Natural killer cell (primary cell): ENCODE measurements around the gene OOSP3. TPM values are rescaled to one million over a fixed set of nuclear protein-coding genes. Genes with fewer than 3 reads are reported as not detected.

Experiments
- ATAC-seq, 3 donors: fragments of 150-1000 bp in 2 of 3; fragments of 200-7000 bp in 1 of 3; cut with Tn5 transposase; 1 replicate in 1 of 3; 2 replicates in 2 of 3; pipeline ENCODE4 v1.10.0; 2021; ENCODE audit warnings: mild to moderate bottlenecking in 2 of 3, moderate library complexity in 2 of 3
- DNase-seq, 2 donors: peaks; one replicate each; pipeline versions ENCODE4 v3.0.0 to v3.0.0-alpha.2; 2013 to 2021; ENCODE audit warnings: mixed read lengths in 1 of 2
- H3K27ac ChIP-seq: one replicate; pipeline ENCODE4 v1.5.1; 2013; ENCODE audit warnings: mild to moderate bottlenecking, low read length
- H3K27me3 ChIP-seq: one replicate; pipeline ENCODE4 v1.6.1; 2013; ENCODE audit warnings: low read length; ENCODE audit not compliant: control insufficient read depth, insufficient read depth
- H3K36me3 ChIP-seq: one replicate; pipeline ENCODE4 v1.6.1; 2013; ENCODE audit warnings: low read length; ENCODE audit not compliant: control insufficient read depth, insufficient read depth
- H3K4me1 ChIP-seq: one replicate; pipeline ENCODE4 v1.6.1; 2013; ENCODE audit warnings: low read length; ENCODE audit not compliant: control insufficient read depth, insufficient read depth
- H3K4me3 ChIP-seq: one replicate; pipeline ENCODE4 v1.5.1; 2013; ENCODE audit warnings: low read length
- H3K9me3 ChIP-seq: one replicate; pipeline ENCODE4 v1.6.1; 2013; ENCODE audit warnings: low read length; ENCODE audit not compliant: control insufficient read depth, insufficient read depth
- H3K27ac Mint-ChIP-seq, 2 donors: one replicate each; pipeline ENCODE4 v1.8.0; 2022; ENCODE audit warnings: mild to moderate bottlenecking in 2 of 2, mixed read lengths in 2 of 2, moderate library complexity in 1 of 2
- H3K27me3 Mint-ChIP-seq, 2 donors: one replicate each; pipeline ENCODE4 v1.8.0; 2022; ENCODE audit warnings: low read depth in 2 of 2, mixed read lengths in 2 of 2
- H3K36me3 Mint-ChIP-seq: one replicate; pipeline ENCODE4 v1.8.0; 2022; ENCODE audit warnings: mixed read lengths
- H3K4me1 Mint-ChIP-seq, 2 donors: one replicate each; pipeline ENCODE4 v1.8.0; 2022; ENCODE audit warnings: mixed read lengths in 2 of 2
- H3K4me3 Mint-ChIP-seq: one replicate; pipeline ENCODE4 v1.8.0; 2022; ENCODE audit warnings: mild to moderate bottlenecking, moderate library complexity, mixed read lengths
- H3K9me3 Mint-ChIP-seq, 2 donors: one replicate each; pipeline ENCODE4 v1.8.0; 2022; ENCODE audit warnings: mixed read lengths in 2 of 2
- WGBS: methylation state at CpG from one replicate; pipeline ENCODE4 v1.1.7; 2013; ENCODE audit warnings: missing lambda C conversion rate; ENCODE audit not compliant: insufficient coverage; 5-methylcytosine and 5-hydroxymethylcytosine counted together
- intact Hi-C: fragments of 100-400 bp; cut with micrococcal nuclease; formaldehyde crosslinking; loops from one replicate; pipeline ENCODE4 v1.14.2; 2022
- total RNA-seq, 4 donors: library from RNA; stranded (reverse); fragments of 120-200 nt in 1 of 4; gene quantifications; one replicate each; pipeline versions ENCODE4 v1.2.3 to v1.2.4, GENCODE V29; 2013 to 2022
- TF ChIP-seq, protein P1 (sequence below): fragments of 200-600 bp; IDR thresholded peaks from one replicate; pipeline ENCODE4 v1.8.0; 2022; ENCODE audit warnings: antibody characterized with exemption

OOSP3 gene
- total RNA-seq, 3 donors from 2014 or later (not counting 1 experiment from before 2014, with no cell fraction given): not detected

GRCh38 chr11:59867946-59868345, 10.6 kb upstream of the OOSP3 start:
- WGBS: 88% methylated on average over 2 of the region's 2 CpGs
- no peaks in the 10 kb centered on the region for H3K4me1 Mint-ChIP-seq
- peaks cover 2 to 11% of the 10 kb centered on the region in 2 donors for H3K9me3 Mint-ChIP-seq
- Histone ChIP-seq H3K4me3 (no peak overlapping the region), H3K9me3 (no peaks in the 10 kb centered on the region), H3K36me3 (no peaks in the 10 kb centered on the region), H3K27ac (no peak overlapping the region), H3K4me1 (no peaks in the 10 kb centered on the region), H3K27me3 (no peaks in the 10 kb centered on the region)
- H3K36me3 Mint-ChIP-seq: no peaks in the 10 kb centered on the region
- H3K27ac Mint-ChIP-seq: no peak overlapping the region
- TF ChIP-seq, protein P1, sequence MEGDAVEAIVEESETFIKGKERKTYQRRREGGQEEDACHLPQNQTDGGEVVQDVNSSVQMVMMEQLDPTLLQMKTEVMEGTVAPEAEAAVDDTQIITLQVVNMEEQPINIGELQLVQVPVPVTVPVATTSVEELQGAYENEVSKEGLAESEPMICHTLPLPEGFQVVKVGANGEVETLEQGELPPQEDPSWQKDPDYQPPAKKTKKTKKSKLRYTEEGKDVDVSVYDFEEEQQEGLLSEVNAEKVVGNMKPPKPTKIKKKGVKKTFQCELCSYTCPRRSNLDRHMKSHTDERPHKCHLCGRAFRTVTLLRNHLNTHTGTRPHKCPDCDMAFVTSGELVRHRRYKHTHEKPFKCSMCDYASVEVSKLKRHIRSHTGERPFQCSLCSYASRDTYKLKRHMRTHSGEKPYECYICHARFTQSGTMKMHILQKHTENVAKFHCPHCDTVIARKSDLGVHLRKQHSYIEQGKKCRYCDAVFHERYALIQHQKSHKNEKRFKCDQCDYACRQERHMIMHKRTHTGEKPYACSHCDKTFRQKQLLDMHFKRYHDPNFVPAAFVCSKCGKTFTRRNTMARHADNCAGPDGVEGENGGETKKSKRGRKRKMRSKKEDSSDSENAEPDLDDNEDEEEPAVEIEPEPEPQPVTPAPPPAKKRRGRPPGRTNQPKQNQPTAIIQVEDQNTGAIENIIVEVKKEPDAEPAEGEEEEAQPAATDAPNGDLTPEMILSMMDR: no peak
- DNase-seq (no peak), ATAC-seq (no peak)
- no peak overlapping the region for H3K4me3 Mint-ChIP-seq
- intact Hi-C loops: no loop called here
- peaks cover 9 to 31% of the 10 kb centered on the region in 2 donors for H3K27me3 Mint-ChIP-seq

DNA sequence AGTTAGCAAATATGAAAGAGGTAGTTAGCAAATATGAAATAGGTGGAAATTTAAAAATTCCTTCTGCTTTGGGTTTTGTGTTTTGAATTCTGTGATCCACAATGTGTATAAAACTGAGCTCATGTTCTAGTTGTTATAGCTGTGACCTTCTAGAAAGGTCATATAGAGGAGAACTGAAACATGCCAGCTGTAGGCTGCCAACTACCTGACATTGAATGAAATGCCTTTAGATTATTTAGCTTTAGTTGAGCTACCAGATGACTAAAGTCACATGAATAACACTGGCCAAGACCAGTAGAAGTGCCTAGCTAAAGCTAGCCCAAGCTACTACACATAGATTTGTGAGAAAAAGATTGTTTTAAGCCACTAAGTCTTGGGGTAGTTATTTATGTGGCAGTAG, 6.5 kb upstream of the OOSP3 start:
- Histone ChIP-seq H3K27ac (no peak overlapping the region), H3K4me1 (no peaks in the 10 kb centered on the region), H3K27me3 (no peaks in the 10 kb centered on the region), H3K36me3 (no peaks in the 10 kb centered on the region), H3K4me3 (no peak overlapping the region), H3K9me3 (no peaks in the 10 kb centered on the region)
- Mint-ChIP-seq H3K9me3 (peaks cover 2 to 11% of the 10 kb centered on the region in 2 donors), H3K4me3 (no peak overlapping the region), H3K27me3 (peaks cover 12 to 32% of the 10 kb centered on the region in 2 donors), H3K27ac (no peak overlapping the region), H3K4me1 (no peaks in the 10 kb centered on the region), H3K36me3 (no peaks in the 10 kb centered on the region)
- ATAC-seq: no peak
- TF ChIP-seq, protein P1: no peak
- no peak for DNase-seq
- intact Hi-C loops: no loop called here

DNA sequence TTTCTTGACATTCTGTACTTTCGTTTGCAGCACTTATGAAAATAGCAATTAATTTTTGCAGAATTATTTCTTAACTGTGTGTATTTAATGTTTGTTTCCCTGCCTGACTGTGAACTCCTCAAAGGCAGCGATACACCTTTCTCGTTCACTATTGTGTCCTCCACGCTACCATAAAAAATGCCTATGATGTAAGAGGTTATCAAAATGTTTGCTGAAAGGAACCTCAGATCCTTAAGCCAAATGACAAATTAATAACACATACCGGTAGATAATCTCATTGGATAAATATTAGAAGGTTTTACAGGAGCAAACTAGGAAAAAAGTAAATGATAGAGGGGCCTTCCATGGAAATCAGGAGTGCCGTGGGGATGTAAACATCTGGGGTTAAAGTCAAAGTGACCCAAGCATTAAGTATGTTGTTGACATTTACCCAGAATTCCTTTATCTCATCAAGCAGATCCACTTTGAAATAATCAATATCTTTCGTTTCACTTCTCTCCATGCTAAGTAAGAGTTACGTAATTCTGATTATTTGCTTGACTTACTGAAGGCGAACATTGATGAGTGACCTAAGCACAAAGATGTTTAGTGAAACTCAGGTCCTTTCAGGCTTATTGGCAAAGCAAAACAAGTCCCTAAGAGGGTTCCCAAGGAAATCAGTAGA, 2.6 kb upstream of the OOSP3 start:
- Histone ChIP-seq H3K4me1 (no peaks in the 10 kb centered on the region), H3K36me3 (no peaks in the 10 kb centered on the region), H3K4me3 (no peak overlapping the region), H3K27ac (no peak overlapping the region), H3K9me3 (no peaks in the 10 kb centered on the region), H3K27me3 (no peaks in the 10 kb centered on the region)
- no peaks in the 10 kb centered on the region for H3K36me3 Mint-ChIP-seq
- no peak overlapping the region for H3K27ac Mint-ChIP-seq
- H3K4me3 Mint-ChIP-seq: no peak overlapping the region
- peaks cover 0 to 3% of the 10 kb centered on the region in 2 donors for H3K9me3 Mint-ChIP-seq
- DNase-seq: no peak
- 97% methylated on average over 6 of the region's 9 CpGs for WGBS
- H3K4me1 Mint-ChIP-seq: no peaks in the 10 kb centered on the region
- intact Hi-C loops: no loop called here
- peaks cover 10 to 17% of the 10 kb centered on the region in 2 donors for H3K27me3 Mint-ChIP-seq
- TF ChIP-seq, protein P1: no peak
- no peak for ATAC-seq

DNA sequence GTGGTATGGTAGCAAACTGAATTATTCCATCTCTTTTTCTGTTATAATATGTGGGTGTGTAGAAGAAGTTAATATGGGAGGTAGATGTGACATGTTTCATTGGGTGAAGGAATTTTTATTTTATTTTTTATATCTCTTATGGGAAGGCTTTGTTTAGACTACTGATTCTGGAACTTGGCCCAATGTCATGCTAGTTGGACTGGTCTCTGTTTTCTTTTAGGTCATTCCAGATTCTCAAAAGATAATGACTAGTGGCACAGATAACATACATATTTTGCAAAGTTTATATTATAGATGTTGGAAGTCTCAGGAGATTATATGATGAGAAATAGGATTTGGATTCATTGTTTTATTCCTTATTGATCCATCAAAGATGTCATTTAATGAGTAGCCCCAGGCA, 1.3 kb upstream of the OOSP3 start:
- Mint-ChIP-seq H3K27me3 (peaks cover 7 to 17% of the 10 kb centered on the region in 2 donors), H3K4me3 (no peak overlapping the region), H3K4me1 (no peaks in the 10 kb centered on the region), H3K36me3 (no peaks in the 10 kb centered on the region), H3K27ac (no peak overlapping the region), H3K9me3 (no peaks in the 10 kb centered on the region)
- TF ChIP-seq, protein P1: no peak
- intact Hi-C loops: no loop called here
- Histone ChIP-seq H3K36me3 (no peaks in the 10 kb centered on the region), H3K9me3 (no peaks in the 10 kb centered on the region), H3K4me1 (no peaks in the 10 kb centered on the region), H3K27ac (no peak overlapping the region), H3K27me3 (no peaks in the 10 kb centered on the region), H3K4me3 (no peak overlapping the region)
- ATAC-seq (no peak), DNase-seq (no peak)
